Mononuclear cell (primary cell): ENCODE results near the gene GON4L. TPM values are rescaled to one million over a fixed set of nuclear protein-coding genes. Genes with fewer than 3 reads are reported as not detected.
"Not testable (repeated sequence)": the region's sequence is repeated elsewhere in the genome, so short reads cannot be mapped to it uniquely, and the experiment has no call there.

Experiments
- H3K27me3 ChIP-seq: 2 replicates; pipeline ENCODE4 v1.6.0; 2011; ENCODE audit warnings: low read length, control low read depth; ENCODE audit not compliant: insufficient read depth
- H3K4me1 ChIP-seq: 2 replicates; pipeline ENCODE4 v1.5.1; 2011; ENCODE audit warnings: mild to moderate bottlenecking, low read length, control low read depth; ENCODE audit not compliant: insufficient read depth
- H3K4me3 ChIP-seq: 2 replicates; pipeline ENCODE4 v1.5.1; 2011; ENCODE audit warnings: mild to moderate bottlenecking, low read length, moderate library complexity
- H3K9me3 ChIP-seq: 2 replicates; pipeline ENCODE4 v1.5.1; 2011; ENCODE audit warnings: low read depth, mild to moderate bottlenecking, control low read depth, low read length
- total RNA-seq: library from RNA; depleted of rRNA; stranded (reverse); fragments of >200 nt; gene quantifications from one replicate; pipeline ENCODE4 v1.2.3, GENCODE V29; 2012

Gene GON4L
- total RNA-seq, 1 donor = 54.9 TPM

DNA sequence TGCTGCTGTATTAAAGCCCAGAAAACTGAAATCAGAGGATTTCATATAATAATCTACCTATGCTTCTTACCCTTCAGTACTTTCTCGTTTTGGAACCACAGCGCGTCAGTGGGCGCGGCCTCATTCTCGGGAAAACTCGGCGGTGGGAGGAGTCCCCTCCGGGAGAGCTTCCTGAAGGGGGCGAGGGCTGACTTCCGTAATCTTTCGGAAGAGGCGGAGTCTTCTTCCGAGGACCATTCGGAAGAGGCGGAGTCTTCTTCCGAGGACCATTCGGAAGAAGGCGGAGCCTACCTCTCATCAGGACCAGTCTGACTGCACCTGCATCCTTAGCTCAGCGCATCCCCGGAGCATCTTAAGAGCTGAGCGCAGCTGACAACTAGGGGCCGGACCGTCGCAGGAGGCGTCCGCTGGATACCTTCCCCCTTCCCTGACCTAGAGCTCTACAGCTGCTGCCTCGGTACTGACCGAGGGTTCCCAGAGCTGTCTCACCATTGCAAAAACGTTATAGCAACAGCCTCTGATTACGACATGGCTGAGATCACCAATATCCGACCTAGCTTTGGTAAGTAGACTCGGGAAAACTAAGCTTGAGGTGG lies 2.3 kb upstream of the GON4L start, which contains the start of gene SYT11:
Gene SYT11 (plus strand): TSS at position 334 of the 596 bp plus-strand sequence. CDS start 195 bp downstream, at position 529.
- Histone ChIP-seq H3K27me3 (no peaks in the 10 kb centered on the region), H3K4me3 (peak within 1 kb of the TSS; percentile 57), H3K4me1 (peaks cover 45% of the 10 kb centered on the region), H3K9me3 (no peaks in the 10 kb centered on the region)

- peaks cover 45% of the 10 kb centered on the region for H3K4me1 ChIP-seq
- no peaks in the 10 kb centered on the region for H3K27me3 ChIP-seq
- peak overlapping the region; percentile 57 for H3K4me3 ChIP-seq
- H3K9me3 ChIP-seq = no peaks in the 10 kb centered on the region
Observed at GRCh38 chr1:155858800-155859233, 1.8 kb upstream of the GON4L start.

DNA sequence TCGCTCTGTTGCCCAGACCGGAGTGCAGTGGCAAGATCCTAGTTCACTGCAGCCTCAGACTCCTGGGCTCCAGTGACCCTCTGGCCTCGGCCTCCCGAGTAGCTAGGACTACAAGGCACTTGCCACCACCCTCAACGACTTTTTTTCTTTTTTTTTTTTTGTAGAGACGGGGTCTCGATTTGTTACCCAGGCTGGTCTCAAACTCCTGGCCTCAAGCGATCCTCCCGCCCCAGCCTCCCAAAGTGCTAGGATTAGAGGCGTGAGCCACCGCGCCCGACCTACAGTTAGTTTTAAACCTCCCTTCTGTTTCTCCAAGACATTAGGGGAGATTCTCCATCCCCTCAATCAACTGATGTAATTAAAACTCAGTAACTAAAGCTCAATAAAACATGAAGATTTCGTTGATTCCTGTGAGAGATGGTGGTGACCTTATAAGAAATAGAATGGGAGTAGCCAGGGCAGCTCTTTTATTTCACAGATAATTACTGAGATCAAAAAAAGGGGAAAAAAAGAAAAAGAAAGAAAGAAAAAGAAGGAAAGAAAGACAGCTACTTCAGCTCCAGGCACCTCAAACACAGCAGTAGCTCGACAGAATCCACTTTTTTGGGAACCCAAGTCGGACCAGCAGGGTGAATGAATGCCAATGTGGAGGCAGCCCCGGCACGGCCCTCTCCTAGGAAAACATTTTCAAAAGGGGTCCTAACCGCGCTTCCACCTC lies 598 bp downstream of the GON4L start:
- Histone ChIP-seq H3K4me3 (peak overlapping the region; percentile 78), H3K4me1 (peaks cover 45% of the 10 kb centered on the region), H3K27me3 (no peaks in the 10 kb centered on the region), H3K9me3 (no peaks in the 10 kb centered on the region)

- no peak overlapping the region for H3K4me3 ChIP-seq
- no peaks in the 10 kb centered on the region for H3K27me3 ChIP-seq
- H3K4me1 ChIP-seq = peaks cover 10% of the 10 kb centered on the region
- H3K9me3 ChIP-seq = no peaks in the 10 kb centered on the region
Observed at GRCh38 chr1:155850345-155850744, 6.7 kb downstream of the GON4L start.

GRCh38 chr1:155847823-155848529 lies 9.0 kb downstream of the GON4L start:
- peaks cover 15% of the 10 kb centered on the region for H3K4me1 ChIP-seq
- H3K4me3 ChIP-seq = no peak overlapping the region
- no peaks in the 10 kb centered on the region for H3K9me3 ChIP-seq

GRCh38 chr1:155844860-155845421 lies 12.1 kb downstream of the GON4L start:
- Histone ChIP-seq H3K4me1 (peaks cover 15% of the 10 kb centered on the region), H3K9me3 (no peaks in the 10 kb centered on the region), H3K4me3 (no peak overlapping the region), H3K27me3 (no peaks in the 10 kb centered on the region)

More at GRCh38 chr1:155847823-155848529, 9.0 kb downstream of the GON4L start:
- no peaks in the 10 kb centered on the region for H3K27me3 ChIP-seq

DNA sequence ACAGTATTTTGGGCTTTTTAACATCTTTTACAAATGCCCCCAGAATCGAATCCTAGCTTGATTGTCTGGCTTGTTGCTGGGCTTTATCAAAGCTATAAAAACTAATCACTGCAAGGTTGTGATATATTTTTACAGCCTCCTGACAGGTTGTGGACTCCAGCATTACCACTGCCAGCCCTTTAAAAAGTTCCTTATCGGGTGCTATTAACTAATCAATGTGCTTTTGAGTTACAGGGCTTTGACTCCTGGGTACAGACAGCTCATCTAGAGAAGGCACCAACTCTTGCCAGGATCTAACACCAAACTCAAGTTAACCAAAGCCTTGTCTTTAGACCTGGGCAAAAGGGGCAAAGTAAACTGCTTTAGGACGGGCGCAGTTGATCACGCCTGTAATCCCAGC lies 16.6 kb downstream of the GON4L start:
- no peaks in the 10 kb centered on the region for H3K9me3 ChIP-seq
- no peaks in the 10 kb centered on the region for H3K27me3 ChIP-seq
- H3K4me1 ChIP-seq = peaks cover 6% of the 10 kb centered on the region
- no peak overlapping the region for H3K4me3 ChIP-seq

- no peak overlapping the region for H3K4me3 ChIP-seq
- H3K4me1 ChIP-seq = peaks cover 14% of the 10 kb centered on the region
- H3K9me3 ChIP-seq = no peaks in the 10 kb centered on the region
- no peaks in the 10 kb centered on the region for H3K27me3 ChIP-seq
Observed at GRCh38 chr1:155835548-155835947, 21.5 kb downstream of the GON4L start.

- peaks cover 14% of the 10 kb centered on the region for H3K4me1 ChIP-seq
- not testable (repeated sequence) for H3K4me3 ChIP-seq, H3K9me3 ChIP-seq, H3K27me3 ChIP-seq
Observed at GRCh38 chr1:155834927-155835399, 22.1 kb downstream of the GON4L start.

DNA sequence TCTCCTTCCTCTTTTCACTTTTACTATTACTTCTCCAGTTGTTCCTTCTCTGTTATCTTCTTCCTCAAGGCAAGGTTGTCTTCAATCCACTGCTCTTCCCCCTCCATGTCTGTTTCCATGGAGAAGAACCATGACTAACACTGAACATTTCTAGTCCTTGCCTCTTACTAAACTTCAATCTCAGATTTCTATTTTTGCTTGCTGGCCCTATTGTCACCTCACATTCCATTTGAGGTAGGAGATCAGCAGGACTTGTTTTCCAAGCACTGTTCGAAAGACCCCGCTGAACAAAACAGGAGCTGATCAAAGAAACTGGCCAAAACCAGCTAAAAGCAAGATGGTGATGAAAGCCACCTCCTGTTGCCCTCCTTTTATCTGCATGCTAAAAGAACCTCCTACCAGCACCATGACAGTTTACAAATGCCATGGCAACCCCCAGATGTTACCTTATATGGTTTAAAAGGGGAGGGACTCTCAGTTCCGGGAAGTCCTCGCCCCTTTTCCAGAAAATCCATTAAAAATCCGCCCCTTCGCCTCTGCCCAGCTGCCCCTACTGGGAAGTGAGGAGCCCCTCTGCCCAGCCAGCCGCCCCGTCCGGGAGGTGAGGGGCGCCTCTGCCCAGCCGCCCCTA lies 22.6 kb downstream of the GON4L start:
- H3K4me3 ChIP-seq = no peak overlapping the region
- H3K4me1 ChIP-seq = peaks cover 14% of the 10 kb centered on the region
- H3K27me3 ChIP-seq = no peaks in the 10 kb centered on the region
- H3K9me3 ChIP-seq = no peaks in the 10 kb centered on the region

DNA sequence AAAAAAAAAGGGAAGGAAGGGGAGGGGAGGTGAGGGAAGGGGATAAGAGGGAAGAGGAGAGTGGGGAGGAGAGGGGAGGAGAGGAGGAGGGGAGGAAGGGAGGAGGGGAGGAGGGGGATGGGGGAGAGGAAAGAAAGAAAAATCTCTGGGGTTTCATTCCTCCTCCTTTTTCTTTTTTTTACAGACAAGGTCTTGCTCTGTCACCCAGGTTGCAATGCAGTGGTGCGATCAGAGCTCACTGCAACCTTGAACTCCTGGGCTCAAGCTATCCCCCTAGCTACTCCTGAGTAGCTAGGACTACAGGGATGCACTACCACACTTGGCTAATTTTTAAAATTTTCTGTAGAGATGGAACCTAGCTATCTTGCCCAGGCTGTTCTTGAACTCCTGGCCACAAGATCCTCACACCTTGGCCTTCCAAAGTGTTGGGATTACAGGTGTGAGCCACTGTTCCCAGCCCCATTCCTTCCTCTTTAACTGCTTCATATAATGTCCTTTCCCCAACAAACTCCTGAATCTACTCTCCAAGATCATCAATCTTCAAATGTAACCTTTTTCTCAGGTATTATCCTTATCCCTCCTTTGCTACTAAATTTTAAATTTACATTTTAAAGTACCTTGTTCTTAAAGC lies 23.2 kb downstream of the GON4L start:
- Histone ChIP-seq H3K4me3 (no peak overlapping the region), H3K9me3 (no peaks in the 10 kb centered on the region), H3K4me1 (peaks cover 14% of the 10 kb centered on the region), H3K27me3 (no peaks in the 10 kb centered on the region)

- no peak overlapping the region for H3K4me3 ChIP-seq
- no peaks in the 10 kb centered on the region for H3K9me3 ChIP-seq
- H3K4me1 ChIP-seq = peaks cover 14% of the 10 kb centered on the region
- no peaks in the 10 kb centered on the region for H3K27me3 ChIP-seq
Observed at GRCh38 chr1:155831279-155831976, 25.6 kb downstream of the GON4L start.

DNA sequence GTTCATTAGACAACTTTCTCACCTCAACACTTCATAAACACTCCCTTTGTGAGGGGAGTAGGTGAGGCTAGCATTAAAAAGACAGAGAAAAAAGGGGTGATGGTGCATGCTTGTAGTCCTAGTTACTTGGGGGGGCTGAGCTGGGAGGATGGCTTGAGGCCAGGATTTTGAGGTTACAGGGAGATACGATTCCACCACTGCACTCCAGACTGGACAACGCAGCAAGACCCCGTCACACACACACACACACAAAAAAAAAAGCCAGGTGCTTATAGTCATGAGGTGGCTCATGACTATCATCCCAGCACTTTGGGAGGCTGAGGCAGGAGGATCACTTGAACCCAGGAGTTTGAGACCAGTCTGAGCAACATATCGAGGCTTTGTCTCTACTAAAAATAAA lies 29.6 kb downstream of the GON4L start:
- no peaks in the 10 kb centered on the region for H3K9me3 ChIP-seq
- no peaks in the 10 kb centered on the region for H3K27me3 ChIP-seq
- H3K4me3 ChIP-seq = no peak overlapping the region
- no peaks in the 10 kb centered on the region for H3K4me1 ChIP-seq

DNA sequence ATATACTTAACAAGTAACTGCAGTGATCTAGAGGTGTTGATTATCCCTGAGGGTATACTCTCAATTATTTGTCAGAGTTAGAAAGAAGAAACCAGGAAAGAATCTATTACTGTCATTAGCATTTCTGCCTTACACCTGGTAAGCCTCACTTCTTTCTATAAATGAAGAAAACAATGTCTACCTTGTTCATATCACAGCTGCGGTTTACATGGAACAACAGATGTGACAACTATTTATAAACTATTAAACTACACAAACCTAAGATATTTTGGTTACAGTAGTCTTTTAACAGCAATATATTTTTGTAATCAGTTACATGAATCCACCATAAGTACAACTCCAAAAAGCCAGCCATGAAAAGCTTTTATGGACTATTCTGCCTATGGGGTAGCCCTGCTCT lies 40.7 kb downstream of the GON4L start:
- no peak overlapping the region for H3K4me3 ChIP-seq
- no peaks in the 10 kb centered on the region for H3K4me1 ChIP-seq
- H3K9me3 ChIP-seq = no peaks in the 10 kb centered on the region
- H3K27me3 ChIP-seq = no peaks in the 10 kb centered on the region
